BLaER1 treated with 17β-estradiol and CSF1 and Interleukin-3, amounts not matched to agents 10 nM and 100 nM (cell line): Measurements from ENCODE around the gene ZBTB20.

Source experiments
- H3K27ac ChIP-seq, 11 experiments: shearing (Covaris generic); formaldehyde crosslinking; 2 replicates each; pipeline ENCODE4 v1.8.1; 2022
- H3K27me3 ChIP-seq, 11 experiments: shearing (Covaris generic); formaldehyde crosslinking; 2 replicates each; pipeline ENCODE4 v1.8.1; 2022
- H3K36me3 ChIP-seq, 11 experiments: shearing (Covaris generic); formaldehyde crosslinking; 2 replicates each; pipeline ENCODE4 v1.8.1; 2022
- H3K4me1 ChIP-seq, 10 experiments: shearing (Covaris generic); formaldehyde crosslinking; 2 replicates each; pipeline ENCODE4 v1.8.1; 2022
- H3K4me2 ChIP-seq, 11 experiments: shearing (Covaris generic); formaldehyde crosslinking; 2 replicates each; pipeline ENCODE4 v1.8.1; 2022
- H3K4me3 ChIP-seq, 10 experiments: shearing (Covaris generic); formaldehyde crosslinking; 2 replicates each; pipeline ENCODE4 v1.8.1; 2022
- H3K9ac ChIP-seq, 11 experiments: shearing (Covaris generic); formaldehyde crosslinking; 2 replicates each; pipeline ENCODE4 v1.8.1; 2022
- H3K9me3 ChIP-seq, 11 experiments: shearing (Covaris generic); formaldehyde crosslinking; replicated peaks in 1 of 11; 2 replicates each; pipeline ENCODE4 v1.8.1; 2022
- H4K20me1 ChIP-seq, 11 experiments: shearing (Covaris generic); formaldehyde crosslinking; 2 replicates each; pipeline ENCODE4 v1.8.1; 2022
- Cebpa-rat ChIP-seq, 11 experiments: shearing (Covaris generic); IDR thresholded peaks; 2 replicates each; pipeline ENCODE4 v1.8.1; 2022

The ZBTB20 gene

GRCh38 chr3:114856835-114857234, 290.3 kb downstream of the ZBTB20 start:
- Histone ChIP-seq H3K4me3 (no peak overlapping the region), H3K9me3 (no peaks in the 10 kb centered on the region), H3K36me3 (no peaks in the 10 kb centered on the region), H4K20me1 (no peaks in the 10 kb centered on the region), H3K27ac (no peak overlapping the region), H3K9ac (no peak overlapping the region), H3K27me3 (no peaks in the 10 kb centered on the region), H3K4me2 (no peak overlapping the region), H3K4me1 (peaks cover 0 to 16% (median 6%) of the 10 kb centered on the region in 10 experiments; a peak in 7 of 20 replicates)
- no peak for TF ChIP-seq Cebpa-rat (IDR thresholded peaks at IDR 0.05)

- H3K4me2 ChIP-seq = no peak overlapping the region
- H3K9me3 ChIP-seq = no peaks in the 10 kb centered on the region
- no peak overlapping the region for H3K4me3 ChIP-seq
- no peak for TF ChIP-seq Cebpa-rat (IDR thresholded peaks at IDR 0.05)
- H3K36me3 ChIP-seq = no peaks in the 10 kb centered on the region
- H3K9ac ChIP-seq = no peak overlapping the region
- no peaks in the 10 kb centered on the region for H3K27me3 ChIP-seq
- no peak overlapping the region for H3K27ac ChIP-seq
- peaks cover 0 to 16% (median 6%) of the 10 kb centered on the region in 10 experiments; a peak in 7 of 20 replicates for H3K4me1 ChIP-seq
- H4K20me1 ChIP-seq = no peaks in the 10 kb centered on the region
Measured at GRCh38 chr3:114855839-114856238, 291.2 kb downstream of the ZBTB20 start.

- Histone ChIP-seq H3K4me1 (peaks cover 0 to 5% (median under 1%) of the 10 kb centered on the region in 10 experiments; a peak in 6 of 20 replicates), H3K27ac (no peak overlapping the region), H3K4me2 (no peak overlapping the region), H3K36me3 (no peaks in the 10 kb centered on the region), H4K20me1 (no peaks in the 10 kb centered on the region), H3K27me3 (no peaks in the 10 kb centered on the region), H3K4me3 (no peak overlapping the region), H3K9ac (no peak overlapping the region), H3K9me3 (no peaks in the 10 kb centered on the region)
- no peak for TF ChIP-seq Cebpa-rat (IDR thresholded peaks at IDR 0.05)
Measured at GRCh38 chr3:114852966-114853365, 294.1 kb downstream of the ZBTB20 start.

GRCh38 chr3:114850898-114851297, 296.2 kb downstream of the ZBTB20 start:
- Histone ChIP-seq H3K27ac (no peak overlapping the region), H3K4me2 (no peak overlapping the region)

GRCh38 chr3:114848643-114849350, 298.3 kb downstream of the ZBTB20 start:
- no peak overlapping the region for H3K9ac ChIP-seq
- H3K36me3 ChIP-seq = no peaks in the 10 kb centered on the region
- H3K4me2 ChIP-seq = no peak overlapping the region
- no peaks in the 10 kb centered on the region for H3K27me3 ChIP-seq
- no peak for TF ChIP-seq Cebpa-rat (IDR thresholded peaks at IDR 0.05)
- no peaks in the 10 kb centered on the region for H4K20me1 ChIP-seq
- H3K4me1 ChIP-seq = no peaks in the 10 kb centered on the region
- H3K27ac ChIP-seq = no peak overlapping the region
- no peak overlapping the region for H3K4me3 ChIP-seq
- H3K9me3 ChIP-seq = no peaks in the 10 kb centered on the region

More at GRCh38 chr3:114850898-114851297, 296.2 kb downstream of the ZBTB20 start:
- no peak for TF ChIP-seq Cebpa-rat (IDR thresholded peaks at IDR 0.05)
- Histone ChIP-seq H3K9me3 (no peaks in the 10 kb centered on the region), H3K9ac (no peak overlapping the region), H3K4me1 (no peaks in the 10 kb centered on the region), H3K36me3 (no peaks in the 10 kb centered on the region), H3K4me3 (no peak overlapping the region), H4K20me1 (no peaks in the 10 kb centered on the region), H3K27me3 (no peaks in the 10 kb centered on the region)

GRCh38 chr3:114848082-114848481, 299.0 kb downstream of the ZBTB20 start:
- no peaks in the 10 kb centered on the region for H3K4me1 ChIP-seq
- H3K27ac ChIP-seq = no peak overlapping the region
- TF ChIP-seq Cebpa-rat (IDR thresholded peaks at IDR 0.05) = no peak
- no peak overlapping the region for H3K9ac ChIP-seq
- H3K4me2 ChIP-seq = no peak overlapping the region
- H3K4me3 ChIP-seq = no peak overlapping the region
- no peaks in the 10 kb centered on the region for H4K20me1 ChIP-seq
- no peaks in the 10 kb centered on the region for H3K27me3 ChIP-seq
- H3K9me3 ChIP-seq = no peaks in the 10 kb centered on the region
- no peaks in the 10 kb centered on the region for H3K36me3 ChIP-seq

GRCh38 chr3:114847564-114847963, 299.5 kb downstream of the ZBTB20 start:
- no peaks in the 10 kb centered on the region for H4K20me1 ChIP-seq
- no peak overlapping the region for H3K9ac ChIP-seq
- H3K36me3 ChIP-seq = no peaks in the 10 kb centered on the region
- H3K4me2 ChIP-seq = no peak overlapping the region
- no peaks in the 10 kb centered on the region for H3K9me3 ChIP-seq
- no peaks in the 10 kb centered on the region for H3K27me3 ChIP-seq
- no peak overlapping the region for H3K4me3 ChIP-seq
- no peak for TF ChIP-seq Cebpa-rat (IDR thresholded peaks at IDR 0.05)
- no peak overlapping the region for H3K27ac ChIP-seq
- H3K4me1 ChIP-seq = no peaks in the 10 kb centered on the region

- H3K4me1 ChIP-seq = no peaks in the 10 kb centered on the region
- H3K4me3 ChIP-seq = no peak overlapping the region
- H3K27me3 ChIP-seq = no peaks in the 10 kb centered on the region
- H4K20me1 ChIP-seq = no peaks in the 10 kb centered on the region
- no peak overlapping the region for H3K9ac ChIP-seq
- no peak for TF ChIP-seq Cebpa-rat (IDR thresholded peaks at IDR 0.05)
- H3K9me3 ChIP-seq = no peaks in the 10 kb centered on the region
- H3K27ac ChIP-seq = no peak overlapping the region
- no peaks in the 10 kb centered on the region for H3K36me3 ChIP-seq
- no peak overlapping the region for H3K4me2 ChIP-seq
Measured at GRCh38 chr3:114846779-114847178, 300.3 kb downstream of the ZBTB20 start.

GRCh38 chr3:114846252-114846651, 300.8 kb downstream of the ZBTB20 start:
- Histone ChIP-seq H3K9me3 (no peaks in the 10 kb centered on the region), H3K4me3 (no peak overlapping the region), H3K4me1 (no peaks in the 10 kb centered on the region), H3K9ac (no peak overlapping the region), H3K27me3 (no peaks in the 10 kb centered on the region), H4K20me1 (no peaks in the 10 kb centered on the region), H3K4me2 (no peak overlapping the region), H3K36me3 (no peaks in the 10 kb centered on the region), H3K27ac (no peak overlapping the region)
- TF ChIP-seq Cebpa-rat (IDR thresholded peaks at IDR 0.05) = no peak

GRCh38 chr3:114841515-114841914, 305.6 kb downstream of the ZBTB20 start:
- TF ChIP-seq Cebpa-rat (IDR thresholded peaks at IDR 0.05) = no peak
- H3K4me1 ChIP-seq = no peaks in the 10 kb centered on the region
- no peak overlapping the region for H3K27ac ChIP-seq
- H4K20me1 ChIP-seq = no peaks in the 10 kb centered on the region
- H3K27me3 ChIP-seq = no peaks in the 10 kb centered on the region
- H3K9ac ChIP-seq = no peak overlapping the region
- H3K36me3 ChIP-seq = no peaks in the 10 kb centered on the region
- H3K9me3 ChIP-seq = no peaks in the 10 kb centered on the region
- no peak overlapping the region for H3K4me2 ChIP-seq
- H3K4me3 ChIP-seq = no peak overlapping the region
